Peyer's patch (tissue), 4 donors: ENCODE data around the gene CELF2. TPM values are rescaled to one million over a fixed set of nuclear protein-coding genes. Genes with fewer than 3 reads are reported as not detected.

Experiments
- DNase-seq, 3 donors: peaks; one replicate each; pipeline ENCODE4 v3.0.0-alpha.2; 2017 to 2019
- H3K27ac ChIP-seq, 4 donors: fragments of 200-600 bp; sonication (generic); one replicate each; pipeline ENCODE4 v1.5.1; 2016 to 2019
- H3K27me3 ChIP-seq, 2 donors: fragments of 200-600 bp; sonication (generic); one replicate each; pipeline ENCODE4 v1.5.1; 2019
- H3K36me3 ChIP-seq, 3 donors: fragments of 200-600 bp; sonication (generic); one replicate each; pipeline ENCODE4 v1.5.1; 2016 to 2019
- H3K4me1 ChIP-seq, 4 donors: fragments of 200-600 bp; sonication (generic); one replicate each; pipeline ENCODE4 v1.5.1; 2016 to 2019
- H3K4me3 ChIP-seq, 4 donors: fragments of 200-600 bp; sonication (generic); 1 replicate in 3 of 4; 2 replicates in 1 of 4; pipeline ENCODE4 v1.5.1; 2016 to 2019; ENCODE audit warnings: mild to moderate bottlenecking in 1 of 4
- H3K9me3 ChIP-seq, 4 donors: fragments of 200-600 bp; sonication (generic); one replicate each; pipeline ENCODE4 v1.5.1; 2016 to 2019; ENCODE audit warnings: mild to moderate bottlenecking in 1 of 4
- POLR2A ChIP-seq, 2 donors: fragments of 450-650 bp; IDR thresholded peaks; one replicate each; pipeline ENCODE4 v1.5.1; 2017; ENCODE audit warnings: antibody characterized with exemption in 2 of 2, mild to moderate bottlenecking in 2 of 2, moderate library complexity in 2 of 2
- total RNA-seq, 4 donors: library from RNA; depleted of rRNA; stranded (reverse); fragments of >200 nt; gene quantifications; one replicate each; pipeline ENCODE4 v1.1.0, GENCODE V29; 2016
- TF ChIP-seq, protein P1 (sequence below), 6 experiments: fragments of 450-650 bp in 4 of 6; fragments of 200-600 bp in 2 of 6; sonication (generic) in 1 of 6; IDR thresholded peaks; one replicate each; pipeline ENCODE4 v1.5.1; 2017 to 2019; ENCODE audit warnings: antibody characterized with exemption in 6 of 6, mild to moderate bottlenecking in 3 of 6, moderate library complexity in 1 of 6

Gene CELF2
- total RNA-seq, 4 donors from 2014 or later = 20.5 to 110 (median 40.7) TPM

- no peak overlapping the region for H3K4me3 ChIP-seq
- no peak for DNase-seq
- no peak overlapping the region for H3K27ac ChIP-seq
- TF ChIP-seq, protein P1, sequence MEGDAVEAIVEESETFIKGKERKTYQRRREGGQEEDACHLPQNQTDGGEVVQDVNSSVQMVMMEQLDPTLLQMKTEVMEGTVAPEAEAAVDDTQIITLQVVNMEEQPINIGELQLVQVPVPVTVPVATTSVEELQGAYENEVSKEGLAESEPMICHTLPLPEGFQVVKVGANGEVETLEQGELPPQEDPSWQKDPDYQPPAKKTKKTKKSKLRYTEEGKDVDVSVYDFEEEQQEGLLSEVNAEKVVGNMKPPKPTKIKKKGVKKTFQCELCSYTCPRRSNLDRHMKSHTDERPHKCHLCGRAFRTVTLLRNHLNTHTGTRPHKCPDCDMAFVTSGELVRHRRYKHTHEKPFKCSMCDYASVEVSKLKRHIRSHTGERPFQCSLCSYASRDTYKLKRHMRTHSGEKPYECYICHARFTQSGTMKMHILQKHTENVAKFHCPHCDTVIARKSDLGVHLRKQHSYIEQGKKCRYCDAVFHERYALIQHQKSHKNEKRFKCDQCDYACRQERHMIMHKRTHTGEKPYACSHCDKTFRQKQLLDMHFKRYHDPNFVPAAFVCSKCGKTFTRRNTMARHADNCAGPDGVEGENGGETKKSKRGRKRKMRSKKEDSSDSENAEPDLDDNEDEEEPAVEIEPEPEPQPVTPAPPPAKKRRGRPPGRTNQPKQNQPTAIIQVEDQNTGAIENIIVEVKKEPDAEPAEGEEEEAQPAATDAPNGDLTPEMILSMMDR (IDR thresholded peaks at IDR 0.05) = no peak
- TF ChIP-seq POLR2A (IDR thresholded peaks at IDR 0.05) = no peak
- H3K27me3 ChIP-seq = no peaks in the 10 kb centered on the region
- no peaks in the 10 kb centered on the region for H3K9me3 ChIP-seq
- peaks cover 0 to 10% (median 0%) of the 10 kb centered on the region in 3 donors for H3K36me3 ChIP-seq
- H3K4me1 ChIP-seq = peaks cover 0 to 8% (median 0%) of the 10 kb centered on the region in 4 donors
These were observed 246.1 kb downstream of the CELF2 start for GRCh38 chr10:11263767-11264166.

DNA sequence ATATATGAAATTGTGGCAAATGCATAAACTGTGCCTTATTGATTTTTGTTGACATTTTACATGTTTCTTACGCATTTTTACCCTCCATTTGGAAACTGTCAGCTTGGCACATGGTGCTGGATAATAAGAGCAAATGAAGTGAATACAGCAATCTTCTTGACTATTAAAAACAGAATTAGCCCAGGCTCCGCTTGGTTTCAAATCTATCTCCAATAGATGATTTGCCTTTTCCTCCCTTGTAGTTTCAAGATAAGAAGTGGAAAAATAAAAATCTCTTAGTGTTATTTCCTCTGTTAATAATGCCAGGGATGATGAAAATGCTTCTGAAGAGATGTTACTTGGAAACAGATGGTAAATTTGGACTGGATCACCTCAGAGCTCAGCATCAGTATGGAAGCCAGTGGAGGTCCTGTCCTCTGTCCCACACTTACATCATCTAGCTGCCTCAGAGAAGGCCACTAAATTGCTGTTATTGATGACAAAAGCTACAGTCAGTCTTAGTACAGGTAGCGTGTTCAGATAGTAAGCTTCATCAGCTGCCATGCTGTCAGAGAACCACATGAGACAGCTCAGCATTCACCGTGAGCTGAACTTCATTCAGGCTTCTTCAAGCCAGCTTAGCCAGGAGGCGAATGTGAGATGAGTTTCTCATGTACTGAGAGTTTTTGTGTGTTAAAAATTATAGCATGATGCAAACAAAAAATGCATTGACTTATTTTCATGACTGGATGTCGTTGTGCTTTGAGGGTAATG lies 246.8 kb downstream of the CELF2 start:
- no peak overlapping the region for H3K27ac ChIP-seq
- no peak for TF ChIP-seq POLR2A (IDR thresholded peaks at IDR 0.05)
- TF ChIP-seq, protein P1 (IDR thresholded peaks at IDR 0.05) = no peak
- no peak overlapping the region for H3K4me3 ChIP-seq
- H3K4me1 ChIP-seq = peaks cover 0 to 8% (median 0%) of the 10 kb centered on the region in 4 donors
- H3K36me3 ChIP-seq = peaks cover 0 to 10% (median 0%) of the 10 kb centered on the region in 3 donors
- H3K27me3 ChIP-seq = no peaks in the 10 kb centered on the region
- DNase-seq = no peak
- H3K9me3 ChIP-seq = no peaks in the 10 kb centered on the region

- no peak for TF ChIP-seq POLR2A (IDR thresholded peaks at IDR 0.05)
- Histone ChIP-seq H3K9me3 (no peaks in the 10 kb centered on the region), H3K4me3 (no peak overlapping the region), H3K27me3 (no peaks in the 10 kb centered on the region), H3K4me1 (peaks cover 0 to 8% (median 3%) of the 10 kb centered on the region in 4 donors), H3K27ac (no peak overlapping the region), H3K36me3 (peaks cover 0 to 7% (median 0%) of the 10 kb centered on the region in 3 donors)
- DNase-seq = no peak
These were observed 247.8 kb downstream of the CELF2 start for GRCh38 chr10:11265484-11265883.

GRCh38 chr10:11266426-11266825 lies 248.8 kb downstream of the CELF2 start:
- H3K4me3 ChIP-seq = no peak overlapping the region
- peaks cover 0 to 8% (median 3%) of the 10 kb centered on the region in 4 donors for H3K4me1 ChIP-seq
- H3K9me3 ChIP-seq = no peaks in the 10 kb centered on the region
- H3K27me3 ChIP-seq = no peaks in the 10 kb centered on the region
- no peak overlapping the region for H3K27ac ChIP-seq
- H3K36me3 ChIP-seq = no peaks in the 10 kb centered on the region
- DNase-seq = no peak
- TF ChIP-seq, protein P1 (IDR thresholded peaks at IDR 0.05) = no peak
- TF ChIP-seq POLR2A (IDR thresholded peaks at IDR 0.05) = no peak

- peak overlapping the region in 1 of 4 donors; percentile 10 for H3K4me3 ChIP-seq
- H3K9me3 ChIP-seq = no peaks in the 10 kb centered on the region
- peak overlapping the region in 1 of 4 donors; percentile 15 for H3K27ac ChIP-seq
- H3K36me3 ChIP-seq = peaks cover 0 to 8% (median 0%) of the 10 kb centered on the region in 3 donors
- TF ChIP-seq, protein P1 (IDR thresholded peaks at IDR 0.05) = peak; percentile 77 to 87 (median 82)
- TF ChIP-seq POLR2A (IDR thresholded peaks at IDR 0.05) = no peak
- peaks cover 0 to 6% (median 0%) of the 10 kb centered on the region in 4 donors for H3K4me1 ChIP-seq
- DNase-seq = peak; percentile 78 to 91 (median 81)
- H3K27me3 ChIP-seq = no peaks in the 10 kb centered on the region
These were observed 252.6 kb downstream of the CELF2 start for GRCh38 chr10:11270135-11270857.

DNA sequence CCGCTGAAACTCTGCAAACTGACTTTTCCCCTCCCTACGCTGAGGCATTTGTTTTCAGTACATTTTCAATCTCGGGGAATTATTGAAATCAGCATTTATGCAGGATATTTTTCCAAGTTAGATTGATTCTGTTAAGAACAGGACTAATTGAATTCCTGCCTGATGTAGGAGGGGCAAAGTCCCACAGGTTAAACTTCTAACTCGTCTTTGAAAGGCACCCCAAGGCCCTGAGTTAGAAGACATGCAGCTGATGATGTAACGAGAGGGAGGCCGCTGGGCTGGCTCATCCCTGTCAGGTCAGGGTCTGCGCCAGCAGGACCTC lies 253.1 kb downstream of the CELF2 start:
- peaks cover 0 to 6% (median 0%) of the 10 kb centered on the region in 4 donors for H3K4me1 ChIP-seq
- H3K36me3 ChIP-seq = peaks cover 0 to 8% (median 0%) of the 10 kb centered on the region in 3 donors
- no peak overlapping the region for H3K4me3 ChIP-seq
- no peak for DNase-seq
- peak overlapping the region in 1 of 4 donors; percentile 15 for H3K27ac ChIP-seq
- H3K9me3 ChIP-seq = no peaks in the 10 kb centered on the region
- TF ChIP-seq, protein P1 (IDR thresholded peaks at IDR 0.05) = no peak
- no peak for TF ChIP-seq POLR2A (IDR thresholded peaks at IDR 0.05)
- no peaks in the 10 kb centered on the region for H3K27me3 ChIP-seq
